H1 (cell line): ENCODE results near the gene NR3C2. TPM values are rescaled to one million over a fixed set of nuclear protein-coding genes. Genes with fewer than 3 reads are reported as not detected.

Experiments used
- CTCF ChIA-PET: fragments of 300-600 bp; sonication (Branson Sonifier 250); formaldehyde crosslinking; loops from one replicate; lab custom pipeline; 2021; ENCODE audit not compliant: partially characterized antibody; lab: Charles Lee
- POLR2A ChIA-PET: fragments of 300-600 bp; sonication (Branson Sonifier 250); formaldehyde crosslinking; loops from one replicate; lab custom pipeline; 2021; ENCODE audit warnings: inconsistent platforms; ENCODE audit not compliant: partially characterized antibody; lab: Charles Lee
- DNase-seq, 2 experiments: peaks; one replicate each; pipeline versions ENCODE4 v3.0.0 to v3.0.0-alpha.2; 2010 to 2022; ENCODE audit warnings: low spot score in 2 of 2, low read depth in 1 of 2, mixed read lengths in 1 of 2
- FAIRE-seq: peaks from 2 replicates; lab custom pipeline; 2011; peaks lifted over from hg19 to GRCh38; lab: Jason Lieb, UNC
- H2AFZ ChIP-seq: 2 replicates; pipeline ENCODE4 v1.8.1; 2012; ENCODE audit warnings: low read length, inconsistent platforms
- H2AK5ac ChIP-seq: 2 replicates; pipeline ENCODE4 v1.6.1; 2013; ENCODE audit warnings: low read depth, low read length
- H2BK120ac ChIP-seq: replicated peaks from 2 replicates; pipeline ENCODE3; 2013; ENCODE audit warnings: low read depth, low read length, inconsistent platforms
- H2BK12ac ChIP-seq: 2 replicates; pipeline ENCODE4 v1.6.1; 2013; ENCODE audit warnings: low read depth, low read length
- H2BK15ac ChIP-seq: 2 replicates; pipeline ENCODE4 v1.6.1; 2013; ENCODE audit warnings: low read length
- H2BK20ac ChIP-seq: 2 replicates; pipeline ENCODE4 v1.6.1; 2013; ENCODE audit warnings: low read length
- H2BK5ac ChIP-seq: 2 replicates; pipeline ENCODE4 v1.6.1; 2013; ENCODE audit warnings: low read depth, low read length
- H3K14ac ChIP-seq: 2 replicates; pipeline ENCODE4 v1.6.1; 2013; ENCODE audit warnings: inconsistent platforms; ENCODE audit not compliant: insufficient read length
- H3K18ac ChIP-seq: 2 replicates; pipeline ENCODE4 v1.6.1; 2013; ENCODE audit warnings: low read length; ENCODE audit errors: extremely low read depth
- H3K23ac ChIP-seq: 2 replicates; pipeline ENCODE4 v1.6.1; 2013; ENCODE audit warnings: inconsistent platforms; ENCODE audit not compliant: insufficient read length
- H3K23me2 ChIP-seq: 2 replicates; pipeline ENCODE4 v1.6.1; 2013; ENCODE audit warnings: low read depth, low read length
- H3K27ac ChIP-seq: 2 replicates; pipeline ENCODE4 v1.6.1; 2011; ENCODE audit warnings: low read depth, low read length, inconsistent platforms
- H3K27me3 ChIP-seq, 4 experiments: replicated peaks in 1 of 4; 1 replicate in 1 of 4; 2 replicates in 3 of 4; pipeline versions ENCODE4 v1.6.1 to v1.8.1; 2011 to 2013; ENCODE audit warnings: low read length in 3 of 4, mild to moderate bottlenecking in 3 of 4, inconsistent platforms in 2 of 4, mixed read lengths in 2 of 4, moderate library complexity in 1 of 4; ENCODE audit not compliant: control insufficient read depth in 3 of 4, insufficient read depth in 3 of 4; ENCODE audit errors: extremely low read depth in 1 of 4
- H3K36me3 ChIP-seq, 4 experiments: 2 replicates each; pipeline versions ENCODE4 v1.6.1 to v1.8.1; 2011 to 2013; ENCODE audit warnings: mild to moderate bottlenecking in 4 of 4, low read length in 3 of 4, moderate library complexity in 2 of 4, control low read depth in 1 of 4, inconsistent platforms in 1 of 4; ENCODE audit not compliant: insufficient read depth in 4 of 4, control insufficient read depth in 2 of 4
- H3K4ac ChIP-seq: replicated peaks from 2 replicates; pipeline ENCODE3; 2013; ENCODE audit warnings: low read length, low read depth, mixed read lengths, inconsistent platforms; ENCODE audit not compliant: insufficient read length
- H3K4me1 ChIP-seq, 4 experiments: replicated peaks in 1 of 4; 1 replicate in 1 of 4; 2 replicates in 3 of 4; pipeline versions ENCODE4 v1.6.1 to v1.8.1; 2011 to 2013; ENCODE audit warnings: low read length in 3 of 4, inconsistent platforms in 2 of 4, mixed read lengths in 1 of 4; ENCODE audit not compliant: insufficient read depth in 4 of 4, control insufficient read depth in 3 of 4
- H3K4me2 ChIP-seq, 2 experiments: 2 replicates each; pipeline versions ENCODE4 v1.6.1 to v1.8.1; 2011 to 2013; ENCODE audit warnings: low read depth in 2 of 2, low read length in 2 of 2, control low read depth in 1 of 2, inconsistent platforms in 1 of 2, mild to moderate bottlenecking in 1 of 2; ENCODE audit not compliant: insufficient read depth in 1 of 2
- H3K4me3 ChIP-seq, 4 experiments: fragments of 200-600, 300-600 bp in 1 of 4; sonication (generic), shearing (Covaris generic), sonication (Bioruptor Twin) in 1 of 4; 2 replicates each; pipeline versions ENCODE4 v1.5.1 to v1.8.1; 2011 to 2016; ENCODE audit warnings: low read length in 4 of 4, low read depth in 3 of 4, control low read depth in 2 of 4, inconsistent platforms in 2 of 4, mild to moderate bottlenecking in 2 of 4, mixed read lengths in 1 of 4, moderate library complexity in 1 of 4; ENCODE audit not compliant: insufficient read depth in 2 of 4; ENCODE audit errors: extremely low read depth in 1 of 4
- H3K56ac ChIP-seq: replicated peaks from 2 replicates; pipeline ENCODE3; 2013; ENCODE audit warnings: low read depth, mild to moderate bottlenecking, mixed read lengths, low read length, inconsistent platforms; ENCODE audit not compliant: insufficient read length
- H3K79me1 ChIP-seq: 2 replicates; pipeline ENCODE4 v1.6.1; 2013; ENCODE audit warnings: low read depth, low read length, control low read depth
- H3K79me2 ChIP-seq, 2 experiments: 2 replicates each; pipeline versions ENCODE4 v1.6.1 to v1.8.1; 2012 to 2013; ENCODE audit warnings: low read length in 2 of 2, mild to moderate bottlenecking in 2 of 2, inconsistent platforms in 1 of 2; ENCODE audit not compliant: insufficient read depth in 2 of 2, control insufficient read depth in 1 of 2
- H3K9ac ChIP-seq, 4 experiments: replicated peaks in 1 of 4; 1 replicate in 1 of 4; 2 replicates in 3 of 4; pipeline versions ENCODE4 v1.6.1 to v1.8.1; 2011 to 2013; ENCODE audit warnings: low read depth in 3 of 4, low read length in 3 of 4, control low read depth in 2 of 4, mild to moderate bottlenecking in 2 of 4, moderate library complexity in 2 of 4, inconsistent platforms in 1 of 4; ENCODE audit errors: extremely low read depth in 1 of 4
- H3K9me3 ChIP-seq, 2 experiments: 2 replicates each; pipeline versions ENCODE4 v1.6.1 to v1.8.1; 2012 to 2013; ENCODE audit warnings: mild to moderate bottlenecking in 2 of 2, moderate library complexity in 2 of 2, control low read depth in 1 of 2, inconsistent platforms in 1 of 2, low read depth in 1 of 2, low read length in 1 of 2, mixed read lengths in 1 of 2; ENCODE audit not compliant: insufficient read depth in 2 of 2
- H4K20me1 ChIP-seq, 2 experiments: replicated peaks in 1 of 2; 2 replicates each; pipeline versions ENCODE3 to v1.8.1; 2011 to 2013; ENCODE audit warnings: inconsistent platforms in 2 of 2, low read length in 2 of 2, mild to moderate bottlenecking in 1 of 2; ENCODE audit not compliant: insufficient read depth in 2 of 2, control insufficient read depth in 1 of 2
- H4K5ac ChIP-seq: 2 replicates; pipeline ENCODE4 v1.6.1; 2013; ENCODE audit warnings: low read length, low read depth, mixed read lengths, inconsistent platforms; ENCODE audit not compliant: insufficient read length
- H4K8ac ChIP-seq: 2 replicates; pipeline ENCODE4 v1.8.0; 2013; ENCODE audit warnings: mild to moderate bottlenecking, moderate library complexity, low read length, inconsistent platforms; ENCODE audit not compliant: insufficient read depth; ENCODE audit errors: extremely low read depth
- H4K91ac ChIP-seq: replicated peaks from 2 replicates; pipeline ENCODE3; 2013; ENCODE audit warnings: low read length, mixed read lengths, inconsistent platforms; ENCODE audit not compliant: insufficient read length
- ATF3 ChIP-seq: IDR thresholded peaks from 2 replicates; pipeline ENCODE4 v1.6.1; 2011; ENCODE audit warnings: low read depth, mild to moderate bottlenecking, low read length; ENCODE audit not compliant: insufficient read depth
- CBX8 ChIP-seq: fragments of 300-800, 300-1000 bp; sonication (generic); IDR thresholded peaks from 2 replicates; pipeline ENCODE4 v1.7.1; 2016; ENCODE audit warnings: low read depth, low read length, borderline replicate concordance
- CEBPB ChIP-seq: IDR thresholded peaks from 2 replicates; pipeline ENCODE4 v1.6.1; 2012; ENCODE audit warnings: low read depth, low read length
- CHD1 ChIP-seq: IDR thresholded peaks from 2 replicates; pipeline ENCODE4 v1.6.1; 2012; ENCODE audit warnings: low read depth, low read length, improper control_type of control experiment
- GTF2F1 ChIP-seq: IDR thresholded peaks from 2 replicates; pipeline ENCODE4 v1.6.1; 2012; ENCODE audit warnings: low read depth, low read length, improper control_type of control experiment, borderline replicate concordance
- JUN ChIP-seq: IDR thresholded peaks from 2 replicates; pipeline ENCODE4 v1.6.1; 2011; ENCODE audit warnings: low read depth, mild to moderate bottlenecking, improper control_type of control experiment, low read length
- KDM5A ChIP-seq: fragments of 200-600 bp; IDR thresholded peaks from 2 replicates; pipeline ENCODE4 v1.7.1; 2012; ENCODE audit warnings: mild to moderate bottlenecking, low read length, inconsistent platforms, mixed read lengths
- RFX5 ChIP-seq: IDR thresholded peaks from 2 replicates; pipeline ENCODE4 v1.6.1; 2011; ENCODE audit warnings: low read depth, low read length, improper control_type of control experiment, borderline replicate concordance
- SIRT6 ChIP-seq: IDR thresholded peaks from one replicate; pipeline ENCODE4 v1.7.1; 2012; ENCODE audit warnings: low read length, inconsistent platforms
- SIX5 ChIP-seq: IDR thresholded peaks from 2 replicates; pipeline ENCODE4 v1.6.1; 2011; ENCODE audit warnings: mild to moderate bottlenecking, low read depth, low read length
- TAF7 ChIP-seq: optimal IDR thresholded peaks from 2 replicates; pipeline ENCODE3; 2011; ENCODE audit warnings: low read depth, mild to moderate bottlenecking, inconsistent platforms, low read length, moderate library complexity, borderline replicate concordance
- TEAD4 ChIP-seq: IDR thresholded peaks from 2 replicates; pipeline ENCODE4 v1.6.1; 2012; ENCODE audit warnings: low read depth, low read length, inconsistent platforms, mixed read lengths
- ZNF274 ChIP-seq: IDR thresholded peaks from 2 replicates; pipeline ENCODE4 v1.7.0; 2012; ENCODE audit warnings: low read length, borderline replicate concordance; ENCODE audit errors: extremely low read depth
- WGBS, 2 experiments: shearing (Covaris generic) in 1 of 2; methylation state at CpG; one replicate each; pipeline versions ENCODE4 v1.1.6 to v1.1.7; 2013 to 2015; ENCODE audit warnings: low lambda C conversion rate in 2 of 2, mixed read lengths in 2 of 2, inconsistent platforms in 1 of 2, low coverage in 1 of 2, missing lambda C conversion rate in 1 of 2; ENCODE audit not compliant: insufficient replicate concordance in 2 of 2, insufficient coverage in 1 of 2, insufficient read length in 1 of 2; ENCODE audit errors: extremely low coverage in 1 of 2, missing lambda C conversion rate in 1 of 2; 5-methylcytosine and 5-hydroxymethylcytosine counted together
- polyA plus RNA-seq, 7 experiments: library from polyadenylated mRNA; depleted of rRNA in 3 of 7; stranded (reverse) in 5 of 7; unstranded in 2 of 7; fragments of >200 nt in 5 of 7; fragments of 200-250 nt in 2 of 7; gene quantifications; 1 replicate in 5 of 7; 2 replicates in 1 of 7; 4 replicates in 1 of 7; pipeline versions ENCODE4 v1.2.1 to v1.2.3, GENCODE V29; 2011 to 2013; ENCODE audit warnings: missing spikeins in 2 of 7, mixed read lengths in 2 of 7
- total RNA-seq: library from RNA; stranded (reverse); fragmentation: NEBNext Ultra II Directional; extraction: Animal tissue kit (Norgen Biotek cat#: 25700); gene quantifications from 2 replicates; pipeline ENCODE4 v1.2.1, GENCODE V29; 2021

Gene NR3C2
- total and polyA plus RNA-seq, 2 of the 8 experiments (the other 6 are each of a cell fraction or from before 2014, with no cell fraction given) = 0.80 to 3.9 TPM

- H2BK120ac ChIP-seq = no peak overlapping the region
- H2AK5ac ChIP-seq = no peak overlapping the region
- H3K23me2 ChIP-seq = no peaks in the 10 kb centered on the region
- H3K4ac ChIP-seq = no peak overlapping the region
- no peak overlapping the region for H2BK12ac ChIP-seq
- H4K20me1 ChIP-seq = no peaks in the 10 kb centered on the region
- H3K4me3 ChIP-seq = no peak overlapping the region
- H3K4me2 ChIP-seq = no peak overlapping the region
- no peak overlapping the region for H3K23ac ChIP-seq
- CTCF ChIA-PET = no interaction called here
- H3K9me3 ChIP-seq = peaks cover 5 to 6% of the 10 kb centered on the region in 2 experiments; a peak in 2 of 4 replicates
- no peak overlapping the region for H3K27ac ChIP-seq
- DNase-seq = no peak
- H4K5ac ChIP-seq = no peak overlapping the region
- POLR2A ChIA-PET = no interaction called here
- H2BK20ac ChIP-seq = no peak overlapping the region
- no peaks in the 10 kb centered on the region for H3K36me3 ChIP-seq
- no peaks in the 10 kb centered on the region for H3K79me2 ChIP-seq
- no peak overlapping the region for H2BK15ac ChIP-seq
- no peaks in the 10 kb centered on the region for H3K79me1 ChIP-seq
- H4K91ac ChIP-seq = no peak overlapping the region
- no peak overlapping the region for H3K9ac ChIP-seq
- WGBS, 2 experiments = 46% methylated on average over 2 of the region's 2 CpGs; no CpG with 5 or more reads in 1 of the 2 experiments
- H3K56ac ChIP-seq = no peak overlapping the region
- H3K14ac ChIP-seq = no peak overlapping the region
- TF ChIP-seq TAF7 = no peak
- TF ChIP-seq TEAD4 = no peak
- TF ChIP-seq SIRT6 = no peak
- TF ChIP-seq ATF3 = no peak
- TF ChIP-seq GTF2F1 = no peak
- TF ChIP-seq KDM5A = no peak
- TF ChIP-seq SIX5 = no peak
- TF ChIP-seq RFX5 = no peak
- TF ChIP-seq ZNF274 = no peak
- no peak for TF ChIP-seq CHD1
- no peak for TF ChIP-seq CEBPB
- TF ChIP-seq JUN = no peak
- TF ChIP-seq CBX8 = no peak
- TF ChIP-seq, all 59 proteins: peak for 0
- H3K27me3 ChIP-seq = no peaks in the 10 kb centered on the region
- H3K18ac ChIP-seq = no peak overlapping the region
- no peak overlapping the region for H4K8ac ChIP-seq
- H2BK5ac ChIP-seq = no peak overlapping the region
- FAIRE-seq = no peak
- H3K4me1 ChIP-seq = no peaks in the 10 kb centered on the region
- H2AFZ ChIP-seq = no peak overlapping the region
Measured at GRCh38 chr4:148487181-148487580, 45.0 kb upstream of the NR3C2 start.
